Suprapubic skin (tissue), 4 donors: Measurements from ENCODE around the gene COL18A1.

Experiments
- POLR2A ChIP-seq, 2 donors: fragments of 450-650 bp; IDR thresholded peaks; one replicate each; pipeline ENCODE4 v1.6.1; 2017; ENCODE audit warnings: antibody characterized with exemption in 2 of 2, mild to moderate bottlenecking in 2 of 2, moderate library complexity in 2 of 2
- POLR2AphosphoS5 ChIP-seq, 3 donors: sonication (generic); formaldehyde crosslinking; IDR thresholded peaks; one replicate each; pipeline ENCODE4 v1.6.1; 2017; ENCODE audit warnings: antibody characterized with exemption in 3 of 3
- TF ChIP-seq, protein P1 (sequence below), 2 donors: fragments of 200-600 bp in 1 of 2; fragments of 450-650 bp in 1 of 2; sonication (generic) in 1 of 2; IDR thresholded peaks; one replicate each; pipeline ENCODE4 v1.5.1; 2016 to 2019; ENCODE audit warnings: antibody characterized with exemption in 2 of 2, mild to moderate bottlenecking in 1 of 2, moderate library complexity in 1 of 2

DNA sequence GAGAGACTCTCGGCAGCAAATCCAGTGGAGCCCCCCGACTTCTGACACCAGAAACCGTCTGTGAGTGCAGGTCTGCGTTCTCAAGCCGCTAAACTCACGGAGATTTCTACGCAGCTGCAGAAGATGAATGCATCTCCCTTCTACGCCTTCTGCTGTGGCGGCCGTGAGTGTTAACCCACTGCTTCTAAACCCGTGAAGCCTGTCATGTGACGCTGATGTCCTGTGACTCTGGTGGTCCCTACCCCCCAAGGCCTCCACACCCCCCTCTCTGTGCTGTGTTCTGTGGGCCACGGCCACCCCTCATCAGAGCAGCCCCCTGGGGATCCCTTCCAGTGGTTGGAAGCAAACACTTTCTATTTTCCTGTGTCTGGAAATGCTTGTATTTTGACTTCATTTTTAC lies 33.9 kb upstream of the COL18A1 start:
- TF ChIP-seq, protein P1, sequence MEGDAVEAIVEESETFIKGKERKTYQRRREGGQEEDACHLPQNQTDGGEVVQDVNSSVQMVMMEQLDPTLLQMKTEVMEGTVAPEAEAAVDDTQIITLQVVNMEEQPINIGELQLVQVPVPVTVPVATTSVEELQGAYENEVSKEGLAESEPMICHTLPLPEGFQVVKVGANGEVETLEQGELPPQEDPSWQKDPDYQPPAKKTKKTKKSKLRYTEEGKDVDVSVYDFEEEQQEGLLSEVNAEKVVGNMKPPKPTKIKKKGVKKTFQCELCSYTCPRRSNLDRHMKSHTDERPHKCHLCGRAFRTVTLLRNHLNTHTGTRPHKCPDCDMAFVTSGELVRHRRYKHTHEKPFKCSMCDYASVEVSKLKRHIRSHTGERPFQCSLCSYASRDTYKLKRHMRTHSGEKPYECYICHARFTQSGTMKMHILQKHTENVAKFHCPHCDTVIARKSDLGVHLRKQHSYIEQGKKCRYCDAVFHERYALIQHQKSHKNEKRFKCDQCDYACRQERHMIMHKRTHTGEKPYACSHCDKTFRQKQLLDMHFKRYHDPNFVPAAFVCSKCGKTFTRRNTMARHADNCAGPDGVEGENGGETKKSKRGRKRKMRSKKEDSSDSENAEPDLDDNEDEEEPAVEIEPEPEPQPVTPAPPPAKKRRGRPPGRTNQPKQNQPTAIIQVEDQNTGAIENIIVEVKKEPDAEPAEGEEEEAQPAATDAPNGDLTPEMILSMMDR (IDR thresholded peaks at IDR 0.05) = no peak
- TF ChIP-seq POLR2A (IDR thresholded peaks at IDR 0.05) (no peak), POLR2AphosphoS5 (IDR thresholded peaks at IDR 0.05) (no peak)
